Measurements from ENCODE around the gene RFPL1.

RFPL1 gene

GRCh38 chr22:29451863-29452262 is 13.5 kb downstream of the RFPL1 start:
- peaks cover 3 to 10% of the 10 kb centered on the region in 2 donors for H3K27me3 Mint-ChIP-seq
- H3K36me3 Mint-ChIP-seq: no peaks in the 10 kb centered on the region
- no peaks in the 10 kb centered on the region for H3K9me3 Mint-ChIP-seq
- H3K4me1 Mint-ChIP-seq: no peaks in the 10 kb centered on the region
- no peak overlapping the region for H3K4me3 Mint-ChIP-seq
- no peak overlapping the region for H3K27ac Mint-ChIP-seq
- peak in 1 of 2 donors; percentile 25 for ATAC-seq (replicated peaks)
- DNase-seq: no peak

GRCh38 chr22:29454276-29454675 is 15.9 kb downstream of the RFPL1 start:
- DNase-seq (no peak), ATAC-seq (replicated peaks) (no peak)
- H3K4me1 Mint-ChIP-seq: peaks cover 0 to 3% of the 10 kb centered on the region in 2 donors
- no peak overlapping the region for H3K27ac Mint-ChIP-seq
- no peaks in the 10 kb centered on the region for H3K27me3 Mint-ChIP-seq
- H3K4me3 Mint-ChIP-seq: no peak overlapping the region
- H3K9me3 Mint-ChIP-seq: no peaks in the 10 kb centered on the region
- H3K36me3 Mint-ChIP-seq: no peaks in the 10 kb centered on the region

- Mint-ChIP-seq H3K9me3 (no peaks in the 10 kb centered on the region), H3K27ac (no peak overlapping the region), H3K4me1 (peaks cover 0 to 3% of the 10 kb centered on the region in 2 donors), H3K4me3 (no peak overlapping the region), H3K27me3 (peaks cover 0 to 1% of the 10 kb centered on the region in 2 donors), H3K36me3 (no peaks in the 10 kb centered on the region)
- ATAC-seq (replicated peaks) (no peak), DNase-seq (no peak)
Observed at GRCh38 chr22:29456211-29456671, 17.9 kb downstream of the RFPL1 start.

GRCh38 chr22:29457730-29458129 is 19.3 kb downstream of the RFPL1 start:
- no peak overlapping the region for H3K27ac Mint-ChIP-seq
- H3K4me1 Mint-ChIP-seq: peaks cover 0 to 3% of the 10 kb centered on the region in 2 donors
- no peaks in the 10 kb centered on the region for H3K36me3 Mint-ChIP-seq
- DNase-seq (peak; percentile 30), ATAC-seq (replicated peaks) (peak; percentile 91 to 98)
- no peak overlapping the region for H3K4me3 Mint-ChIP-seq
- no peaks in the 10 kb centered on the region for H3K9me3 Mint-ChIP-seq
- peaks cover 0 to 6% of the 10 kb centered on the region in 2 donors for H3K27me3 Mint-ChIP-seq

GRCh38 chr22:29458551-29458950 is 20.2 kb downstream of the RFPL1 start:
- Mint-ChIP-seq H3K4me3 (no peak overlapping the region), H3K4me1 (peaks cover 0 to 3% of the 10 kb centered on the region in 2 donors), H3K9me3 (no peaks in the 10 kb centered on the region), H3K36me3 (no peaks in the 10 kb centered on the region), H3K27ac (no peak overlapping the region), H3K27me3 (peaks cover 0 to 7% of the 10 kb centered on the region in 2 donors)
- no peak for DNase-seq
- ATAC-seq (replicated peaks): no peak

- no peak overlapping the region for H3K27ac Mint-ChIP-seq
- peaks cover 0 to 3% of the 10 kb centered on the region in 2 donors for H3K4me1 Mint-ChIP-seq
- peaks cover 0 to 11% of the 10 kb centered on the region in 2 donors for H3K27me3 Mint-ChIP-seq
- no peaks in the 10 kb centered on the region for H3K9me3 Mint-ChIP-seq
- H3K4me3 Mint-ChIP-seq: no peak overlapping the region
- no peaks in the 10 kb centered on the region for H3K36me3 Mint-ChIP-seq
- DNase-seq (no peak), ATAC-seq (replicated peaks) (no peak)
Observed at GRCh38 chr22:29459773-29460172, 21.4 kb downstream of the RFPL1 start.

GRCh38 chr22:29461263-29461662 is 22.9 kb downstream of the RFPL1 start:
- peaks cover 5 to 16% of the 10 kb centered on the region in 2 donors for H3K27me3 Mint-ChIP-seq
- no peaks in the 10 kb centered on the region for H3K9me3 Mint-ChIP-seq
- DNase-seq: no peak
- no peak for ATAC-seq (replicated peaks)
- no peak overlapping the region for H3K27ac Mint-ChIP-seq
- no peaks in the 10 kb centered on the region for H3K36me3 Mint-ChIP-seq
- H3K4me1 Mint-ChIP-seq: peaks cover 0 to 3% of the 10 kb centered on the region in 2 donors
- no peak overlapping the region for H3K4me3 Mint-ChIP-seq

GRCh38 chr22:29463629-29464028 is 25.2 kb downstream of the RFPL1 start:
- H3K4me3 Mint-ChIP-seq: no peak overlapping the region
- no peaks in the 10 kb centered on the region for H3K9me3 Mint-ChIP-seq
- DNase-seq (no peak), ATAC-seq (replicated peaks) (no peak)
- no peak overlapping the region for H3K27ac Mint-ChIP-seq
- no peaks in the 10 kb centered on the region for H3K36me3 Mint-ChIP-seq
- no peaks in the 10 kb centered on the region for H3K4me1 Mint-ChIP-seq
- peaks cover 10 to 40% of the 10 kb centered on the region in 2 donors for H3K27me3 Mint-ChIP-seq

GRCh38 chr22:29464581-29464980 is 26.2 kb downstream of the RFPL1 start:
- peaks cover 0 to under 1% of the 10 kb centered on the region in 2 donors for H3K4me1 Mint-ChIP-seq
- no peak for ATAC-seq (replicated peaks)
- H3K27me3 Mint-ChIP-seq: peaks cover 14 to 47% of the 10 kb centered on the region in 2 donors
- no peak overlapping the region for H3K27ac Mint-ChIP-seq
- H3K9me3 Mint-ChIP-seq: no peaks in the 10 kb centered on the region
- no peak overlapping the region for H3K4me3 Mint-ChIP-seq
- no peaks in the 10 kb centered on the region for H3K36me3 Mint-ChIP-seq
- DNase-seq: no peak

GRCh38 chr22:29469755-29470154 is 31.4 kb downstream of the RFPL1 start:
- Mint-ChIP-seq H3K27me3 (peaks cover 41 to 77% of the 10 kb centered on the region in 2 donors), H3K36me3 (peaks cover 0 to 3% of the 10 kb centered on the region in 2 donors), H3K27ac (no peak overlapping the region), H3K4me1 (peaks cover 8 to 17% of the 10 kb centered on the region in 2 donors), H3K9me3 (no peaks in the 10 kb centered on the region), H3K4me3 (peak overlapping the region in 1 of 2 donors; percentile 59)
- ATAC-seq (replicated peaks) (no peak), DNase-seq (no peak)

GRCh38 chr22:29470159-29470855 is 31.9 kb downstream of the RFPL1 start:
- Mint-ChIP-seq H3K27me3 (peaks cover 42 to 78% of the 10 kb centered on the region in 2 donors), H3K36me3 (peaks cover 0 to 3% of the 10 kb centered on the region in 2 donors), H3K9me3 (no peaks in the 10 kb centered on the region), H3K27ac (no peak overlapping the region), H3K4me1 (peaks cover 9 to 18% of the 10 kb centered on the region in 2 donors), H3K4me3 (peak overlapping the region; percentile 59 to 66)
- DNase-seq: peak; percentile 45
- ATAC-seq (replicated peaks): peak; percentile 76 to 84

- H3K4me1 Mint-ChIP-seq: peaks cover 30 to 41% of the 10 kb centered on the region in 2 donors
- ATAC-seq (replicated peaks) (peak in 1 of 2 donors; percentile 36), DNase-seq (no peak)
- H3K4me3 Mint-ChIP-seq: no peak overlapping the region
- peaks cover 0 to 3% of the 10 kb centered on the region in 2 donors for H3K36me3 Mint-ChIP-seq
- no peak overlapping the region for H3K27ac Mint-ChIP-seq
- no peaks in the 10 kb centered on the region for H3K9me3 Mint-ChIP-seq
- H3K27me3 Mint-ChIP-seq: peaks cover 46 to 81% of the 10 kb centered on the region in 2 donors
Observed at GRCh38 chr22:29473001-29473400, 34.6 kb downstream of the RFPL1 start.

GRCh38 chr22:29475550-29475949 is 37.2 kb downstream of the RFPL1 start:
- H3K27me3 Mint-ChIP-seq: peaks cover 54 to 82% of the 10 kb centered on the region in 2 donors

GRCh38 chr22:29476116-29476515 is 37.7 kb downstream of the RFPL1 start:
- Mint-ChIP-seq H3K9me3 (no peaks in the 10 kb centered on the region), H3K4me3 (peak overlapping the region; percentile 65 to 66), H3K27me3 (peaks cover 54 to 86% of the 10 kb centered on the region in 2 donors), H3K4me1 (peaks cover 37 to 56% of the 10 kb centered on the region in 2 donors), H3K27ac (no peak overlapping the region), H3K36me3 (peaks cover 0 to under 1% of the 10 kb centered on the region in 2 donors)
- no peak for DNase-seq
- peak in 1 of 2 donors; percentile 29 for ATAC-seq (replicated peaks)

More at GRCh38 chr22:29475550-29475949, 37.2 kb downstream of the RFPL1 start:
- DNase-seq: peak; percentile 74
- Mint-ChIP-seq H3K36me3 (no peaks in the 10 kb centered on the region), H3K4me1 (peaks cover 36 to 52% of the 10 kb centered on the region in 2 donors), H3K4me3 (peak overlapping the region; percentile 65 to 66), H3K9me3 (no peaks in the 10 kb centered on the region), H3K27ac (peak overlapping the region; percentile 72)
- ATAC-seq (replicated peaks): peak; percentile 95 to 97
